PC-3 (cell line): Measurements from ENCODE around the gene NDUFS2.

Source experiments
- EZH2 ChIP-seq: fragments of 300-600 bp; sonication (generic); IDR thresholded peaks from one replicate; pipeline ENCODE4 v1.6.1; 2017; ENCODE audit warnings: antibody characterized with exemption, mild to moderate bottlenecking, low read length; ENCODE audit not compliant: unreplicated experiment
- TF ChIP-seq, protein P1 (sequence below): fragments of 300-600 bp; sonication (generic); conservative IDR thresholded peaks from 2 replicates; pipeline ENCODE4 v1.5.1; 2017; ENCODE audit warnings: antibody characterized with exemption, low read depth, mild to moderate bottlenecking, low read length

DNA sequence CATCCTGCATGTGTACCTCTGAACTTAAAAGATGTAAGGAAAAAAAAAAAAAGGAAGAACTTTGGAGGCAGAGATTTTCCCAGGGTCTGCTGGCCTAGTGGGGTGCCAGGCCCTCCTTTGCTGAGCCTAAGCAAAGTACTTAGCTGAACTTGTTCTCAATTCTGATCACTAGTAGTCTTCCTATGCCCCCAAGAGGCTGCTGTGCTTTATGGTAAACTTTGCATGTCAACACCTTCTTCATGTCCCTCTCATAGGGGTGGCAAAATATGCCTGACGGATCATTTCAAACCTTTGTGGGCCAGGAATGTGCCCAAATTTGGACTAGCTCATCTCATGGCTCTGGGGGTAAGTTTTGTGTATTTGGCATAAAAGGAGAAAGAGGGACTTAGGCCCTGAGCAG is 44.3 kb upstream of the NDUFS2 start:
- TF ChIP-seq, protein P1, sequence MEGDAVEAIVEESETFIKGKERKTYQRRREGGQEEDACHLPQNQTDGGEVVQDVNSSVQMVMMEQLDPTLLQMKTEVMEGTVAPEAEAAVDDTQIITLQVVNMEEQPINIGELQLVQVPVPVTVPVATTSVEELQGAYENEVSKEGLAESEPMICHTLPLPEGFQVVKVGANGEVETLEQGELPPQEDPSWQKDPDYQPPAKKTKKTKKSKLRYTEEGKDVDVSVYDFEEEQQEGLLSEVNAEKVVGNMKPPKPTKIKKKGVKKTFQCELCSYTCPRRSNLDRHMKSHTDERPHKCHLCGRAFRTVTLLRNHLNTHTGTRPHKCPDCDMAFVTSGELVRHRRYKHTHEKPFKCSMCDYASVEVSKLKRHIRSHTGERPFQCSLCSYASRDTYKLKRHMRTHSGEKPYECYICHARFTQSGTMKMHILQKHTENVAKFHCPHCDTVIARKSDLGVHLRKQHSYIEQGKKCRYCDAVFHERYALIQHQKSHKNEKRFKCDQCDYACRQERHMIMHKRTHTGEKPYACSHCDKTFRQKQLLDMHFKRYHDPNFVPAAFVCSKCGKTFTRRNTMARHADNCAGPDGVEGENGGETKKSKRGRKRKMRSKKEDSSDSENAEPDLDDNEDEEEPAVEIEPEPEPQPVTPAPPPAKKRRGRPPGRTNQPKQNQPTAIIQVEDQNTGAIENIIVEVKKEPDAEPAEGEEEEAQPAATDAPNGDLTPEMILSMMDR, result no peak
- no peak for TF ChIP-seq EZH2
